Measurements from ENCODE around the gene DENND4B. TPM values are rescaled to one million over a fixed set of nuclear protein-coding genes. Genes with fewer than 3 reads are reported as not detected.

The DENND4B gene
- total RNA-seq, 6 experiments from 2014 or later: 13.0 to 27.5 (median 20.2) TPM

GRCh38 chr1:153938996-153939395 lies 7.5 kb downstream of the DENND4B start:
- H3K9me3 ChIP-seq: no peaks in the 10 kb centered on the region
- H3K36me3 ChIP-seq: peaks cover 0 to 49% (median 21%) of the 10 kb centered on the region in 4 donors
- H3K27ac ChIP-seq: no peak overlapping the region
- DNase-seq (peak in 1 of 3 donors; percentile 29), ATAC-seq (no peak)
- 71% methylated on average over 1 of the region's 3 CpGs for WGBS (ENCODE audit: insufficient coverage, low coverage, low lambda C conversion rate, missing lambda C conversion rate)
- no peak overlapping the region for H3K4me3 ChIP-seq
- intact Hi-C loops (cut with DNase I): no loop called here
- H3K27me3 ChIP-seq: no peaks in the 10 kb centered on the region
- TF ChIP-seq POLR2A (IDR thresholded peaks at IDR 0.05) (no peak), CTCF (IDR thresholded peaks at IDR 0.05) (no peak)
- peaks cover 0 to 19% (median 11%) of the 10 kb centered on the region in 4 donors for H3K4me1 ChIP-seq

DNA sequence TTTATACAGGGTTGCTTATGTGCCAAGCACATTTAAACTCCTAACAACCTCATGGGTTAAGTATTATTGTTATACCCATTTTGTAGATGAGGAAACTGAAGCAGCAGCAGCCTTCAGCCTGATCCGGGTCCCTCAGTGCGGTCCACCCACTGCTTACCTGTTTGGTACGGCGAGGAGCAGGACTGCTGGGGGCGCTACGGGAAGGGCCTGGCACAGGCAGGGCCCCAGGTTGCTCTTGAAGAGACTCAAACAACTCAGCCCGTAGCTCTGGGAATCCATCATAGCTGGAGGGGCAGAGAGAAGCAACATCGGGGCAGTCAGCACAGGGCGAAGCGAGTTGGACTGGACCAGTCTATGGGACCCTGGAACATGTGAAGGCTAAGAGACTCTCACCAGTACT lies 9.2 kb downstream of the DENND4B start:
- intact Hi-C loops (cut with DNase I): no loop called here

DNA sequence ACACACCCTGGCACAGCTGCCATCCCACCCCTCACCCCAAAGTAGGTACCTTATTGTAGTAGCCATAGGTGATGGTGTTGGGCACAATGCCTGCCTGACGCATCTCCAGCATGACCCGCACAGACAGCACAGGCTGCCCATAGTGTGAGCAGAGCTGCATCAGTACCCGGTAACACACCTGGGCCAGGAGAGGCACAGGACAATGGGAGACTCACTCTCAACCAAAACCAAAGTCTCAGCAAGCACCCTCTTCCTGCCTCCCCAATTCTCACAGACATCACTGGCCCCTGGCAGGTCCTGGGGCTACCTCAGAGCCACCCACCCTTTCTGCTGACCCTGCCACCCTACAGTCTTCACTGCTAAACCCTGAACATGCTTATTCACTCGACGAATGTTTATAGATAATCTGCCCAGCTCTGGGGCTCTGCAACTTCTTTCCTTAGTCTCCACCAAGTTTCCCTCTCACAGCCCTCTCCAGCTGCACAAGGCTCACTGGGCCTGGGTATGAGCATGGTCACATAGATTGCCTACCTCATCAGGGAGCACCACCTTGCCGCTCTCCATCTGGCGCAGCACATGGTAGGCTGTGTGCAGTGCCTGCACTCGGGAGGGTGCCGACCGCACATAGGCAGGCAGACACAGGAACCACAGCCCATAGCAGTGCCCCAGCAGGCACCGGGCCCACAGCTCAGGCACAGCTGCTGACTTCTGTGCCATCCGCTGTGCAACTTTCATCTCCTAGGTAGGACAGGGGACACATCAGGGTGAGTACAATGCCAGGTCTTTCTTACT lies 10.3 kb downstream of the DENND4B start:
- intact Hi-C loops (cut with DNase I): no loop called here
- DNase-seq (peak in 1 of 3 donors; percentile 44), ATAC-seq (no peak)
- no peaks in the 10 kb centered on the region for H3K27me3 ChIP-seq
- TF ChIP-seq POLR2A (IDR thresholded peaks at IDR 0.05): no peak
- TF ChIP-seq CTCF (IDR thresholded peaks at IDR 0.05): no peak
- H3K36me3 ChIP-seq: peaks cover 5 to 63% (median 24%) of the 10 kb centered on the region in 4 donors
- no peaks in the 10 kb centered on the region for H3K9me3 ChIP-seq
- no peak overlapping the region for H3K4me3 ChIP-seq
- WGBS (ENCODE audit: insufficient coverage, low coverage, low lambda C conversion rate, missing lambda C conversion rate): 98% methylated on average over 7 of the region's 12 CpGs
- no peak overlapping the region for H3K27ac ChIP-seq
- no peaks in the 10 kb centered on the region for H3K4me1 ChIP-seq

More for the DNA sequence above, 9.2 kb downstream of the DENND4B start:
- H3K4me1 ChIP-seq: peaks cover 0 to 2% (median 0%) of the 10 kb centered on the region in 4 donors
- peaks cover 5 to 61% (median 24%) of the 10 kb centered on the region in 4 donors for H3K36me3 ChIP-seq
- TF ChIP-seq POLR2A (IDR thresholded peaks at IDR 0.05) (no peak), CTCF (IDR thresholded peaks at IDR 0.05) (no peak)
- no peak overlapping the region for H3K4me3 ChIP-seq
- DNase-seq: peak in 1 of 3 donors; percentile 30
- H3K27ac ChIP-seq: no peak overlapping the region
- no peaks in the 10 kb centered on the region for H3K27me3 ChIP-seq
- no peaks in the 10 kb centered on the region for H3K9me3 ChIP-seq
- no peak for ATAC-seq
- 100% methylated on average over 5 of the region's 10 CpGs for WGBS (ENCODE audit: insufficient coverage, low coverage, low lambda C conversion rate, missing lambda C conversion rate)

DNA sequence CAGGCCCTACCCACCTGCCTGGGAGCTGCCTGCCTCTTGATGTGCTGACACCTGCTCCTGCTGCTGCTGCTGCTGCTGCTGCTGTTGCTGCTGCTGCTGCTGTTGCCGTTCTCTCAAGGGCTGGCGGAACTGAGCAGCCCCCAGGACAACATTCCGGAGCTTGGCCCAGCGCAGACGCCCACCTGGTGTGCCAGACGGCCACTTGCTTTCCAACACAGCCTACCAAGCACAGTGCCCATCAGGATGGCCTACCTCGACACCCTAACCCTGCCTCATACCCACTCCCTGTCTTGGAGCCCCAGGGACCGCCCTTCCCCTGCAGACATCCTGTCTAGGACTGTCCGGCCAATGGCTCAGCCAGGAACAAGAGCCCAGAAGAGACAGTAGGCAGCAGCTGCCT lies 11.8 kb downstream of the DENND4B start:
- ATAC-seq (no peak), DNase-seq (peak in 1 of 3 donors; percentile 35)
- Histone ChIP-seq H3K9me3 (no peaks in the 10 kb centered on the region), H3K4me3 (no peak overlapping the region), H3K27ac (no peak overlapping the region), H3K27me3 (no peaks in the 10 kb centered on the region), H3K36me3 (peaks cover 5 to 61% (median 24%) of the 10 kb centered on the region in 4 donors), H3K4me1 (no peaks in the 10 kb centered on the region)
- 79% methylated on average over 5 of the region's 9 CpGs for WGBS (ENCODE audit: insufficient coverage, low coverage, low lambda C conversion rate, missing lambda C conversion rate)
- intact Hi-C loops (cut with DNase I): no loop called here
- TF ChIP-seq POLR2A (IDR thresholded peaks at IDR 0.05): no peak
- TF ChIP-seq CTCF (IDR thresholded peaks at IDR 0.05): no peak

Data from right lobe of liver (tissue), 6 donors.